A673 (cell line): Measurements from ENCODE around the gene LARP4B. TPM values are rescaled to one million over a fixed set of nuclear protein-coding genes. Genes with fewer than 3 reads are reported as not detected.

Experiments
- BruUV-seq: library from RNA; stranded (reverse); fragments of 400-500 nt; replicated peaks from 2 replicates; lab custom pipeline; 2021; lab: Mats Ljungman, UMichigan
- CTCF ChIA-PET: fragments of 300-600 bp; sonication (Branson Sonifier 250); formaldehyde crosslinking; loops from one replicate; lab custom pipeline; 2022; ENCODE audit warnings: antibody characterized with exemption; lab: Charles Lee
- POLR2A ChIA-PET: fragments of 300-600 bp; sonication (Branson Sonifier 250); formaldehyde crosslinking; loops from one replicate; lab custom pipeline; 2022; ENCODE audit warnings: antibody characterized with exemption; ENCODE audit not compliant: low non-redundant PET; lab: Charles Lee
- DNase-seq: peaks from one replicate; pipeline ENCODE4 v3.0.0-alpha.2; 2015; ENCODE audit warnings: low spot score
- H3K27ac ChIP-seq: fragments of 200-600 bp; sonication (generic); 2 replicates; pipeline ENCODE4 v1.5.1; 2016; ENCODE audit warnings: mixed run types, low read depth, mild to moderate bottlenecking, mixed read lengths, antibody characterized with exemption, low read length; ENCODE audit not compliant: poor library complexity, severe bottlenecking
- H3K27me3 ChIP-seq: fragments of 200-600 bp; sonication (generic); replicated peaks from 2 replicates; pipeline ENCODE4 v1.6.1; 2017; ENCODE audit warnings: mixed run types, low read depth, mild to moderate bottlenecking, mixed read lengths, antibody characterized with exemption, low read length; ENCODE audit not compliant: insufficient read depth, poor library complexity
- H3K36me3 ChIP-seq: fragments of 200-600 bp; sonication (generic); 2 replicates; pipeline ENCODE4 v1.6.1; 2016; ENCODE audit warnings: mixed run types, mild to moderate bottlenecking, mixed read lengths, antibody characterized with exemption, low read length; ENCODE audit not compliant: insufficient read depth, poor library complexity, severe bottlenecking
- H3K4me1 ChIP-seq: fragments of 200-600 bp; sonication (generic); 2 replicates; pipeline ENCODE4 v1.6.1; 2017; ENCODE audit warnings: mixed run types, mild to moderate bottlenecking, mixed read lengths, antibody characterized with exemption, low read length; ENCODE audit not compliant: insufficient read depth, poor library complexity, severe bottlenecking
- H3K4me3 ChIP-seq: fragments of 200-600 bp; sonication (generic); 2 replicates; pipeline ENCODE4 v1.5.1; 2016; ENCODE audit warnings: low read depth, mixed run types, mild to moderate bottlenecking, mixed read lengths, low read length; ENCODE audit not compliant: poor library complexity, severe bottlenecking
- H3K9me3 ChIP-seq: fragments of 200-600 bp; sonication (generic); 2 replicates; pipeline ENCODE4 v1.6.1; 2016; ENCODE audit warnings: mixed run types, low read depth, mild to moderate bottlenecking, mixed read lengths, antibody characterized with exemption, low read length; ENCODE audit not compliant: poor library complexity, severe bottlenecking
- CTCF ChIP-seq: fragments of 300-800, 200-600 bp; sonication (generic); conservative IDR thresholded peaks from 2 replicates; pipeline ENCODE4 v1.5.1; 2017; ENCODE audit warnings: low read depth, mild to moderate bottlenecking, antibody characterized with exemption, low read length, moderate library complexity, mixed read lengths
- EZH2 ChIP-seq: fragments of 200-600 bp; sonication (generic); IDR thresholded peaks from 2 replicates; pipeline ENCODE4 v1.6.1; 2017; ENCODE audit warnings: borderline replicate concordance, low read depth, mild to moderate bottlenecking, mixed read lengths, antibody characterized with exemption, low read length; ENCODE audit not compliant: poor library complexity, severe bottlenecking
- intact Hi-C: fragments of 100-400 bp; cut with micrococcal nuclease; formaldehyde crosslinking; loops from one replicate; pipeline ENCODE4 v1.10.0; 2022; ENCODE audit not compliant: unreplicated experiment
- total RNA-seq: library from RNA; stranded (reverse); gene quantifications from 2 replicates; pipeline ENCODE4 v1.2.3, GENCODE V29; 2021

LARP4B gene
- total RNA-seq, 1 experiment from 2014 or later = 101 TPM

- CTCF ChIA-PET = no interaction called here
- Histone ChIP-seq H3K4me3 (no peak overlapping the region), H3K27ac (no peak overlapping the region), H3K27me3 (no peaks in the 10 kb centered on the region), H3K36me3 (peaks cover 44% of the 10 kb centered on the region), H3K4me1 (no peaks in the 10 kb centered on the region), H3K9me3 (no peaks in the 10 kb centered on the region)
- no peak for DNase-seq
- POLR2A ChIA-PET = no interaction called here
- BruUV-seq = no TSS peak
- intact Hi-C loops = no loop called here
- TF ChIP-seq CTCF = no peak
- no peak for TF ChIP-seq EZH2
Observed at GRCh38 chr10:844552-844951, 87.0 kb downstream of the LARP4B start.

- TF ChIP-seq CTCF = no peak
- TF ChIP-seq EZH2 = no peak
- no peak overlapping the region for H3K27ac ChIP-seq
- CTCF ChIA-PET = no interaction called here
- H3K4me3 ChIP-seq = no peak overlapping the region
- POLR2A ChIA-PET = no interaction called here
- intact Hi-C loops = no loop called here
- no peaks in the 10 kb centered on the region for H3K4me1 ChIP-seq
- no peaks in the 10 kb centered on the region for H3K27me3 ChIP-seq
- peaks cover 46% of the 10 kb centered on the region for H3K36me3 ChIP-seq
- H3K9me3 ChIP-seq = no peaks in the 10 kb centered on the region
- no TSS peak for BruUV-seq
- DNase-seq = no peak
Observed at GRCh38 chr10:843703-844102, 87.8 kb downstream of the LARP4B start.

- Histone ChIP-seq H3K27ac (no peak overlapping the region), H3K27me3 (no peaks in the 10 kb centered on the region), H3K9me3 (no peaks in the 10 kb centered on the region), H3K4me3 (no peak overlapping the region), H3K4me1 (no peaks in the 10 kb centered on the region), H3K36me3 (peaks cover 46% of the 10 kb centered on the region)
- CTCF ChIA-PET = no interaction called here
- BruUV-seq = no TSS peak
- TF ChIP-seq EZH2 = no peak
- TF ChIP-seq CTCF = no peak
- intact Hi-C loops = no loop called here
- DNase-seq = no peak
- POLR2A ChIA-PET = no interaction called here
Observed at GRCh38 chr10:842795-843194, 88.7 kb downstream of the LARP4B start.
